Stimulated activated naive CD4-positive, alpha-beta T cell (primary cell): ENCODE data around the gene FOXN3.

ENCODE experiments used
- DNase-seq, 6 experiments: peaks; one replicate each; lab custom pipeline; 2025; lab: John Stamatoyannopoulos, UW

The FOXN3 gene

DNA sequence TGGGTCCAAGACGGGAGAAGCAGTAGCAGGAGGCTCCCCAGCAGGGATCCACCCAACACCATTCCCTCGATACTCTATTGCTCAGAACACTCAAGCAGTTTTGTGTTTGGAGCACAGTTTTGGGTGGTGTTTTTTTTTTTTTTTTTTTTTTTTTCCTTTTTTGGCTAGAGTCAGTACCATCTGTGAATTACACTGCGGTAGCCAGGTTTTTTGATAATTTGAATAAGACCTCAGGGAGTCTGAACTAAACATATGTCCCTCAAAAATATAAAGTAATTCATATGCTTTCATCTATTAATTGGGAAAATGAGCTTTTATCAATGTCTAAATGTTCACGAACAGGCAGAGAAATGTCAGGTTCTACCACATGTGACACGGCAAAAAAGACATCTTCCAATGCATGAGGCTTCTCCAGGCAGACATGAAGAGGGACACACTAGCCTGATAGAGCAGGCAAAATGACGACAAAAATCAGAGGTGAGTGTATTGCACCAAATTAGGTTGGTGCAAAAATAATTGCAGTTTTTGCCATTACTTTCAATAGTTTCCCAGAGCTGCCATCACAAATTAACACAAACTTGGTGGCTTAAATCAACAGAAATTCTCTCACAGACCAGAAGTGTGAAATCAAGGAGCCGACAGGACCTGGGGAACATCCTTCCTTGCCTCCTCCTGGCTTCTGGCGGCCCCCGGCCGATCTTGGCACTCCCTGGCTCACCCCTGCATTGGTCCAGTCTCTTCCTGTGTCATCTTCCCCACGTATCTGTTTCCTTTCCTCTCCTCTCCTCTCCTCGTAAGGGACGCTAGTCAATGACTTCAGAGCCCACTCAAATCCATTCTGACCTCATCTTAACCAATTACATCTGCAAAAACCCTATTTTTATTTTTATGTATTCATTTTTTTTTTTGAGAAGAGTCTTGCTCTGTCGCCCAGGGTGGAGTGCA, 33.9 kb downstream of the FOXN3 start:
- no peak for DNase-seq

DNA sequence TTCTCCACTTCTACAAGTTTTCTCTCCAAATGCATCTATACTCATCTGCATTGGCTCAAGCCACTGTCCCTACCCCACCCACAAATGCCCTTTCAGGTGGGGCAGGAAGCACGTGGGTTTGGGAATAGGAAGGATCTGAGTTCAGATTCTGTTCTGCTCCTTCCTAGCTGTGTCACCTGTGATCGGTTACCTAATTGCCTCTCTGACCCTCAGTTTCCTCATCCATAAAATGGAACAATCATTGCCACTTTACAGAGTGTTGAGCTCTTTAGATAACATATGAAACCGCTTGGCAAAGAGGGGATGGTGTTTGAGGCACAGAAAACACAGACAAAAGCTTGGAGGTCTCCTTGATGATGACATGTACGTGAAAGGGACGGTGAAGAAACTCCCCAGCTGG, 34.5 kb downstream of the FOXN3 start:
- no peak for DNase-seq

DNA sequence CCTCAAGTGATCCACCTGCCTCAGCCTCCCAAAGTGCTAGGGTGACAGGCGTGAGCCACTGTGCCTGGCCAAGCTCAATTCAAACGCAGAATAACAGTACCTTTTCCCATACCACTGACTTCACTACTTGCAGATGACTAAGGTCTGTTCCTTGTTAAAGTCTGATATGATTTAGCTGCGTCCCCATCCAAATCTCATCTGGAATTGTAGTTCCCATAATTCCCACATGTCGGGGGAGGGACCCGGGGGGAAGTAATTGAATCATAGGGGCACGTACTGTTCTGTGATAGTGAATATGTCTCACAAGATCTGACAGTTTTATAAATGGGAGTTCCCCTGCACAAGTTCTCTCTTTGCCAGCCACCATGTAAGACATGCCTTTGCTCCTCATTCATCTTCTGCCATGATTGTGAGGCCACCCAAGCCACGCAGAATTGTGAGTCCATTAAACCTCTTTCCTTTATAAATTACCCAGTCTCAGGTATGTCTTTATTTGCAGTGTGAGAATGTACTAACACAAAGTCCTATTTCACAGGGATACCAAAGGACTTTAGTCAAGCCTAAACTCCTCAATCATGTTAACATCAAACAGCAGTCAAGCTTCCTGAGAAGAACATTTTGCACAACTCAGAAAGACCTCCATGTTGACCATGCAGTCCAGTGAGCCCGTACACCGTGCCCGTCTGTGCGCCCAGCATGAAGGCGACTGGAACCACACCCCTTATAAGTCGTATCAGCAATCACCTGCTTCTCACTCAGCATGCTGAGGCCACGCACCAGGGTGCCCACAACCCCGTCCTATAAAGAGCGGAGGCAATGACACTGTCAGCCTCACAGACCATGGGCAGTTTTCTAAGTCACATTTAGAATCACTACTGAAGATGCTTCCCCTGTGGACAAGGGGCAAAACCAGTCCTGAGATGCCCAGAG, 36.9 kb downstream of the FOXN3 start:
- DNase-seq = no peak

DNA sequence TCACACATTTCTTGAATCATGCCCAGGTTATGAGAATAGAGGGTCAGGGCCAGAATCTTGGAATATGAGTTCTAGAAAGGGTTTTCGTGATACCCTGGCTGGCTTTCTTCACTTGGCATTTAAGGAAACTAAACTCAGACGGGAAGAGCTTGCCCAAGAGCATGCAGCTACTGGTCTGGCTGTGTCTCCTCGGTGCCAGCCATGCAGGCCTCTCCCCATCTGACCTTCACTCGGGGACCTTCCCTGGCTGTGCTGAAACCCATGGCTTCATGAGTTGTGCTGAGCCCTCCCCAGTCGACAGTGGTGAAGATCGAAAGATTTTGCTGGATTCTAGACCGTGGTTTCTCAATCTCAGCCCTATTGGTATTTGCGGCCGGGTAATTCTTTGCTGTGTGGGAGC, 38.0 kb downstream of the FOXN3 start:
- no peak for DNase-seq

DNA sequence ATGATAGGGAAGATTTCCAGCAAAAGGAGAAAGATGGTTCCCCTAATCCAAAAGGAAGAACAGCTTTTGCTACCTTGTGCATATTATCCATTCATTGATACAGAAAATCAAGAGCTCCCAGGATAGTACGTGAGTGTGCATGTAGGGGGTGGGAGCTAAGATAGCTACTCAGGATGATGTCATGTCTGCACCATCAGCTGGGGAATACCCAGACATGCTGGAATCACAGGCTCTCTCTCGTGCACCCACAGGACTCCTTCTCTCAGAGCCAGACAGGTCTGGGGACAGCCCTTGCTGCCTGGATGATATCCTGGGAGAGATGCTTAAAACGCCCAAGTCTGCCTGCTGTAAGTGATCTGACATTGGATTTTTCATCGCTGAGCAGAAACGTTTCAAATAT, 38.9 kb downstream of the FOXN3 start:
- peak in 2 of 6 experiments; percentile 6 to 15 for DNase-seq

DNA sequence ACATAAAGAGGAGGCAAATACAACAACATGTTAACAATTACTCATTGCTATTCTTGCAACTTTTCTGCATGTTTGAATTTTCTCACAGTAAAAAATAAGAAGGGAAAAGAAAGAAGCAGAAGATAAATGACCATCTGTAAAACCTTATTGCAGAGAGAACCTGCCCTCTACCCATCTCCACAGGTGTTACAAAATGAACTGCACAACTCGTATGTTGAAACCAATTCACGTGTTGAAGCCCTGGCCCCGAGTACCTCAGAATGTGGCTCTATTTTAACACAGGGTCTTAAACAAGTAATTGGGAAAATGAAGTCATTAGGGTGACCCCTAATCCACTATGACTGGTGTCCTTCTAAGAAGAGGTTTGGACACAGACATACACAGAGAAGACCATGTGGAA, 39.5 kb downstream of the FOXN3 start:
- DNase-seq = no peak

DNA sequence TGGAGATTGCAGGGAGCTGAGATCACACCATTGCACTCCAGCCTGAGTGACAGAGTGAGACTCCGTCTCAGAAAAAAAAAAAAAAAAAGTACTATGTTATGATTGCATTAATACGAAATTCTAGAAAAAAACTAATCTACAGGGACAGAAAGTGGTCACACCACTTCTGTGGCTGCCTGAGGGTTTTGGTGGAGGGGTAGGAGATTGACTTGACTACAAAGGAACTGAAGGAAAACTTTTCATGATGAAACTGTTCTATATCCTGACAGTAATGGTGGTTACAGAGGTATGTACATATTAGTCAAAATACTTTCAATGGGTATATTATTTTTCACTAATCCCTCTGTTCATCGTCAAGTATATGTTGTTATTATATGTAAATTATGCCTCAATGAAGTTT, 42.1 kb downstream of the FOXN3 start:
- no peak for DNase-seq

DNA sequence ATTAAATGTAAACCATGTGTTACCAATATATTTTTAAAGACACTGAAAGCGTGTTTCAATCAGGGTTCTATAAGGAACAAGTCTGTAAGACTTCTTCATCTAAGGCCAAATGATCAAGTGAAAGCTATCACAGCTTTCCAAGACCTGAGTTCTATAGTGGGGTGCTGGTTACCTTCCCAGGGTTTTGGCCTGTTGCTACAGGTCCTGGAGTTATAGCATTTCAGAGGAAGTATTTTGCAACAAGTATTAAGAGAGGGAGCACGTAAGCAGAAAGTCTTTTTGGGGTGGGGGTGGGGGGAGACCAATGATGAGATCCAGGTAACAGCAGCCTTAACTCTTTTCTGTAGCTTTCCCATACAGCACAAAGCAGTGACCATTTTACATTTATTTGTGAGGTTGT, 43.8 kb downstream of the FOXN3 start:
- DNase-seq = no peak

DNA sequence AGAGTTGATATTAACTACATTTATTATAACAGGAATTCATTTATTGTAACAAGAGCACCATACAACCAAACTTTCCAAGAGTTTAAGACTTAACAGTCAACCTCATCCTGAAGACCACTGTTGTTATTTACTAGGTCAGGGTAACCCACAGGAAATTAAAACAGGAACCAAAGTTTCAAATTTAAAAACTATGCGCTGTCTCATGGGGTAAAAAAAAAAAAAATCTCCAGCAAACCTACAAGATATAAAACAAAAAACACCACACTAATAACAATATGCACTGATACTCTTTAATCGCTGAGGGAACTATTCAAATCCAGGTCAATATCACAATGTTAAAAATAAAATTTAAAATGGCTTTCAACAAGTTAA, 44.5 kb downstream of the FOXN3 start:
- no peak for DNase-seq

DNA sequence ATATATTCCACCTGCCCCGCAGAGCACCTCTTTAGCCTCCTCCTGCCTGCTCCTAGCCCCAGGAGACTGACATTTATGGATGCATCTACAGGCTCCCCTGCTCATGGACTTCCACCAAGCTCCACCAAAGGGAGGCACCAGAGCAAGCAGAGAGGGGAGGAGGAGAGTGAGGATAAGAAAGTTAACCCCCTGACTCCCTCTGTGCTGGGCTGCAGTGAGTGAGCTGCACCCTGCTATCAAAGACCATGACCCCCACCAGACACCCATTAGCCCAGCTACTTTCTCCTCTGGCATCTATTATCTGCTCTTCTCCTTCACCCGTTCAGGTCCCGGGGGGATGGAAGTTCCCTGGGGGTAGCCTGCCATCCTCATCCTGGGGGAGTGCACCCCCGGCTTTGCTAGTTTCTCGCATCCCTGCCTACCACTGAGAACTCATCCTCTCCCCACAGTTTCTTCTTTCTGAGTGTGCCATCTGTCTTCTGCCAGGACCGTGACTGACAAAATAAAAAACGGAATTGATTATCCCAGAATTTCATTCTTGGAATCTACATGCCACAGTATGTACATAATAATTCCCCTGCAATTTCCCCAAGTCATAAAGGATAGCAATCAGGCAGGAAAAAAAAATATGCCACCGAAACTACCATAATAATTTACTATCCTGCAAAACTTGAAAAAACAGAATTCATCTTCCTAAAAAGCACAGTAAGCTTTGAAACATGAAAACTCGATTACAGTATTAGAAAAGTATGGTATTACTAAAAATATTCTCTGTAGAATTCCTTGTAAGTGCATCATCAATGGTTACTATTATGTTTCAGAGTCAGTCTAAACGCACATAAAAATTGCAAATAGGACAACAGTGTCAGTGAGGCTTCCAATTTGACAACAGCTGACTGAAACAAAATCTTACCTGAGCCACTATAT, 45.2 kb downstream of the FOXN3 start:
- no peak for DNase-seq

DNA sequence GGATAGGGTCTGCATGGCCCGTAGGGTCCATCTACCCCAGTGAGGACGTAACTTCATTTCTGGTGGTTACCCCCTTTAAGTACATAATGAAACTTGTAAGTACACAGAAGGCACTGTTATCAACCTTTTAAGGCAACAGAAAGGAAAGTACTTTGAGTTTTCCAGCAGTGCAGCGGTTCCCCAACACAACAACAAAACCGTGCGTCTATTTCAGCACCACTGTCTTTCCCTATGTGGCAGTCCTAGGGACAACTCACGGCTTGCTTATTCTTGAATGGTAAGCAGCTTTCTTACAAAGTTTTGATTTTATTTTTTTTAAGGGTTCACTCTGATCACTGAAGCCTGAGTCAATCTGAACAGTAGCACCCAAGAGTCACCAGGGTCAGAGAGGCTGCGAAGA, 46.3 kb downstream of the FOXN3 start:
- DNase-seq = no peak

DNA sequence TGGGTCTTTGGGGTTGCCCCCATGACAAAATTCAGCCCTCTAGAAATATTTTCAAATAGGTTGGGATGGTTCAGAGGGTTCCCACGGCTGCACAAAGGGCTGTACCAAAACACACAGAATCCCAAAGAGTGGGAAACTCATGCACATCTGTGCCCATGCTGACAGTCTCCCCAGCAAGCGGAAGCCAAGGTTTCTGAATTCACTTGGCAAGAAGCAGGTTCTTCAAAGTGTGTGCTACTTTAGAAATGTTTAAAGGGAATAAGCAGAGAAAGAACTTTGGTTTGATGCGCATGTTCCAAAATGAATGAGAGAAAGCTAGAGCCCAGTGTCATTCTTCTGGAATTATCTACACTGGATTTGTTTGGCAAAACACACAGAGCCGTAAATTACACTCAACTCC, 46.7 kb downstream of the FOXN3 start:
- DNase-seq = no peak

DNA sequence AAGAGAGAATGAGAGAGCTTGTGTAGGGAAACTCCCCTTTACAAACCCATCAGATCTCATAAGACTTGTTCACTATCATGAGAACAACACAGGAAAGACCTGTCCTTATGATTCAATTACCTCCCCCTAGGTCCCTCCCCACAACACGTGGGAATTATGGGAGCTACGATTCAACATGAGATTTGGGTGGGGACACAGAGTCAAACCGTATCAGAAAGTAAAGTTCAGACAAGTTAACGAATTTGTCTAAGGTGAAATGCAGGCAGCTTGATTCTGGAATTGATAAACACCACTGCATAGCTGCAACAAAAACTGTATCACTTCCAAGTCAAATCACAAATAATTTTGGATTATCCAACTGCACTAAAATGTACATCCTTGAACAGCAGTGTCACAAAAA, 47.4 kb downstream of the FOXN3 start:
- no peak for DNase-seq

DNA sequence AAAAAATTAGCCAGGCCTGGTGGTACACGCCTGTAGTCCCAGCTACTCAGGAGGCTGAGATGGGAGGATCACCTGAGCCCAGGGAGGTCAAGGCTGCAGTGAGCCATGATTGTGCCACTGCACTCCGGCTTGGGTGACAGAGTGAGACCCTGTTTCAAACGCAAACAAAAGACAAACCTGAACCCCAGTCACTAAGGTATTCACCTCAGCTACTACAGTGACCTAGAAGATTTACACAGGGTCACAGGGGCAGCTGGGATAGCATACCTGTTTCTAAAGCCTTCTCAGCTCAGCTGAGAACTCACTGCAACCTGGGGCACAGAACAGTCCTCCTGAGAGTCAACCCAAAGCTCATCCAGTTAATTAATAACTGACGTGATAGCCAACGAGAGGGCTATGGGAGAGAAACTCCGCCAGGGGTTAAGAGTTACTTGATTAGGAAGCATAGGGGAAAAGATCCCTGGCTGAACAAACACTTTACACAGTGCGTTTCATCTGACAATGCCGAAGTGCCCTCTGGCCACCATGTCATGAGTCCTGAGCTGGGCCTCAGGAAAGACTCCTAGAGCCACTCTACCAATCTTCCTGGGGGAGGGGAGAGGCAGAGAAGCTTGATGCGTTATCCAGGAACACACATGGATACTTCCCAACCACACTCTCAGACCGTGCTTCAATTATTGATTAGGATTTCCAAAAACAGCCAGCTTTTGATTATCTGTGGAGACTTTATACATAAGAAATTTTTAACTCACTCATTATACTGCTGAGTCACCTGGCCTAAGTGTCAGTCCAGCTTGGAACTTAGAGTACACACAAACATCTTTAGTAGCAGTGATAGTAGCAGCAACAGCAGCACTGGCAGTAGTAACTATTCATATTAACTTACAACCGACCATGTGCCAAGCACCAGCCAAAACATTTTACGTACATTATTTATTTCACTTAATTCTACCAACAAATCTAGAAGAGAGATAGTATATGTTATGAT, 48.2 kb downstream of the FOXN3 start:
- DNase-seq = no peak

DNA sequence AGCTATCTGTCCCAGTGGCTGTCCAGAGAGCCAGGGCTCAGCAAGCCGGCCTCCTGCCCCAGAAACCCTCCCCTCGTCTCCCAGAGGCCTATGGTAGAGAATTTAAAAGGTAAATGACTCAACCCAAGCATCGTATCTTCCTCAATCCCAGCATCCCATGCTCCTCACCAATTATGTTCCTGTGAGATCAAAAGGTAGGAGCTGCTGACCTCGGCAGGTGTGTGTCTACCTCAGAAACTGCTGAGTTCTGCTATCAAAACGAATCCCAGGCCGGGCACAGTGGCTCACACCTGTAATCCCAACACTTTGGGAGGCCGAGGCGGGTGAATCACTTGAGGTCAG, 49.3 kb downstream of the FOXN3 start:
- no peak for DNase-seq

DNA sequence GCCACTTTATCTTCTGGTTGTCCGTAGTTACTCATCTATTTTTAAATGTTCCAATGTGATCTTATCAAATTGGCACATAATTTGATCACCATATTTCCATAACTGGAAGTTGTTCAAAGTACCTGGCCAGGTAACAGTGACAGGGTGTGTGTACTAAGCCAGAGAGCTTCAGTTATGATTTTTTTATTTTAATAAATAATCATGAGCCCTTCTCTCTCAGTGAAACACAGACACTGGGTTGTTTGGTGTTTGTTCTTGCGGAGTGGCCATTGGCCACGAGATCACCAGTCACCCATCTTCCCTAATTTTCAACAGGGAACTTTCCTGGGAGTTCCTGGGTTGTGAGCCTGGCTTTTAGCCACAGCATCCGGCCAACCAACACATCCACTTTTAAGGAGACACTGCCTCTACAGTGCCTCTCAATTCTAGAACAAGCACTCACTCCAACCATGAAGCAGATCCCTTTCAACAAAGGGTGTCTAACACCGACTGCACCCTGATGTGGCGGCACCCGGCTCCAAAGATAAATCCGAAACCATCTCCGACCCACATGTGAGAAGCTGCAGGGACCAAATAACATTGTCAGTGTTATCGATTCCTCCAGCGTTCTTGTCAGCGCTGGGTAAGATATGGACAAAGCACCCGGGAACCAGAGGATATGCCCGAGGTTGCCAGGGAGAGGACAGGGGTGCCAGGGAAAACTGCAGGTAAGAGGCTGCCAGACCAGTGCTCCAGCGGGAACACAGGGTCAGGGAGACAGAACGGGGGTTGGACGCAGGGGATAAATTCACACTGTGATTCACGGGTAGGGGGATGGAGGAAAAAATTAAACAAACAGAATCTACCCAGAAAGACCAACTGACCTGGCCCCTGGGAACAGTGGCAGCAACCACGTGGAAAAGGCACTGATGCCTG, 49.9 kb downstream of the FOXN3 start:
- no peak for DNase-seq

DNA sequence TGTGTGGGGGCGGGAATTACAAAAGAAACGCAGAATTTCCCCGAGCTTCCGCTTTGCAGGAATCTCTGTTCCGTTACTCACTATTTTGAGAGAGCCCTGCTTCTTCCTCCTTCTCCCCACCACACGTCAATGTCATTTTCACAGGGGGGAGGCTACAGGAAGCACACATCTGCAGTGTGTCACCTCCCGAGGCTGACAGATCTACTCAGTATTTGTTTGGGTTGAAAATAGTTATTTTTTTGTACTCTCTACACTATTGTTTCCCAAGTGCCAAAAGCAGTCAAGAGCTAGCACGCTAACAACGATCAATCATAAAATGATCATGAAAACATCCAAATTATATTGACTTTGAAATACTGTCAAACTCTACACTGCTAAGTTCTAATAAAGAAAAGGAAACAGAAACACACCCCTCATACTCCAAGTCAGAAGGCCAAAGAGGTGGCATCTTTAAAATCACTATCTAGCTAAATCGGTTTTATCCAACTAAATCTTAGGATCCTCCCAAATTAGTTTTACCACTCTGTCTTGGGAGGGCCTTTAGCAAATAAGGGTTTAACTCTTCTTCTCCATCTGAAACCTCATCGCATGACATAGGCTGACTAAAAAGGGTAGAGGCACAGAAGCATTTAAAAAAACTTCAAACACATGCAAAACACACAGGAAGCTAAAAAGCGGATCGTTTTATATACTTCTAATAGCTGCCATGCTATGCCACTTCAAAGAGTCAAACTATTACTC, 51.8 kb downstream of the FOXN3 start:
- DNase-seq = peak; percentile 31 to 76 (median 54)

DNA sequence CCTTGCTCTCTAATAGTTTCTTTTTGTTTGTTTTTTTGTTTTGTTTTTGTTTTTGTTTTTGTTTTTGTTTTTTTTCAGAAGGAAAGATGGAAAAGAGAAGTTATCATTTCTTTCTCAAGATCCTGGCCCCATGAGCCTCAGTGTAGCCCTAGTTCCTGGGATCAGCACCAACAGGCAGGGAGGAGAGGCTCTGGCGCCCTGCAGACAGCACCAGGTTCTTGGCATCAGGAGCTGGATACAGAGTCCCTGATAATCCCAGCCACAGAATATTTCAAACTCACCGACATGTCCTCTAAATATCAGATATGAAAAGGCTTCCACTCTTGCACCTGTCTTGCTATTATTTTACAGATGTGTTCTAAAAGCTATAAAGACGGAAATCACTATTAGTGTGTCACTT, 52.7 kb downstream of the FOXN3 start:
- no peak for DNase-seq

DNA sequence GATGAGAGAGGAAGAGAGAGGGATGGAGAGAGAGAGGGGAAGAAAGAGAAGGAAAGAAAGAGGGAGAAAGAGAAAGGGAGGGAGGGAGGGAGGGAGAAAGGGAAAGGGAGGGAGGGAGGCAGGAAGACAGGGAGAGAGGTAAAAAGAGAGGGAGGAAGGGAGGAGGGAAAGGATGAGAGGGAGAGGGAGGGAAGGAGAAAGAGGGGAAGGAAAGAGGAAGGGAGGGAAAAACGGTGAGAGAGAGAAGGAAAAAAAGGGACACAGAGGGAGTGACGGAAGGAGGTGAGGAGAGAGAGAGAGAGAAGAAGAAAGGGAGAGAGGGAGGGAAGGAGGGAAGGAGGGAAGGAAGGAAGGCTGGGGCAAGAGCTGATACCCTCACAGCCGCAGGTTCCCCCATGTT, 56.8 kb downstream of the FOXN3 start:
- DNase-seq = no peak
